ENCODE data around the gene ZNF784. TPM values are rescaled to one million over a fixed set of nuclear protein-coding genes. Genes with fewer than 3 reads are reported as not detected.
A peak's percentile ranks its signal among the peaks of the same experiment; 100 is the strongest.

The ZNF784 gene, protein sequence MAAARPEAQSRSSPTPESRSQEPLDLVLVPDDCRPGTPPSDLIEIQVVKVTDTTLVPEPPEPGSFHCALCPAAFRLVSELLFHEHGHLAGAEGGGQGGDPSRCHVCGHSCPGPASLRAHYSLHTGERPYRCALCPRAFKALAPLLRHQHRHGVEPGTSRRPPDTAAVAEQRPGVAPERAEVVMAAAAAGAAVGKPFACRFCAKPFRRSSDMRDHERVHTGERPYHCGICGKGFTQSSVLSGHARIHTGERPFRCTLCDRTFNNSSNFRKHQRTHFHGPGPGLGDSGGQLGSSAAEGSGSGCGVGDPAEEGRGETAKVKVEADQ
- total RNA-seq, result 4.5 TPM

DNA sequence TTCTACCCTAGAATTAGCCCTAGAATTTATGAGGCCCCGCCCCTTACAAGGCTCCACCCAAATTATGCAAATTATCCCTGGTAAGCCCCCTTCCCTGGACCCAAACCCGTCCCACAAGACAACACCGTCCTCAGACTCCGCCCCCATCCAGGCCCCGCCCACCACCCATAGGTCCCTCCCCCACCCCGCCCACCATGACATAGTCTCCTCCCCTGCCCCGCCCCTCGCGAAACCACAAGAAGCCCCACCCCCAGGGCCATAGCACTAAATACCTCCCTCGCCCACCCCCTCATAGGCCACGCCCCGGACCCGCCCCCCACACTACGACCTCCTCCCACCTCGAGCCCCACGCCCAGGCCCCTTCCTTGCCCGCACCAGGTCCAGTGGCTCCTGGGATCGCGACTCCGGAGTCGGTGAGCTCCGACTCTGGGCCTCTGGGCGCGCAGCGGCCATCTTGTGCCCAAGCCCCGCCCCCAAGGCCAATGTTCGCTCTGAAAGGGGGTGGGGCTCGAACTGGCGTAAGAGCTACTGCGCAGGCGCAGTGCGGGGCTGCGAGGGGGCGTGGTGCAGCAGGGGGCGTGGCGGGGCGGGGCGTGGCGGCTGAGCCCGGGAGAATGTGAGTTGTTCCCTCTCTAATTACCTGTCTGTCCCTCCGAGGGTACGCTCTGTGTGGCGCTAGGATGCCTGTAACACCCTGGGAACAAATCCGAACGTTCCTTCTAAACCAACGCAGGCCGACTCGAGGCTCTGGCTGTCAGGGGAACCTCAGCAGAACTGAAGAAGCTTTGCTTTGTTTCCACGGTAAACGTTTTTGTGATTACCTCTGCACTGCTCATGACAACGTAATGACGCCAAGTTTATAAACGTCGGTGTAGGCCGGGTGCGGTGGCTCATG, at the start of gene ZNF784:
TSS of gene ZNF784 (minus strand) at position 458 of the 895 bp plus-strand sequence. CDS start at position 453, 5 bp downstream.
- DNase-seq (ENCODE audit: low spot score in 2 of 2), result peak; percentile 95 to 97
- no peak for FAIRE-seq

DNA sequence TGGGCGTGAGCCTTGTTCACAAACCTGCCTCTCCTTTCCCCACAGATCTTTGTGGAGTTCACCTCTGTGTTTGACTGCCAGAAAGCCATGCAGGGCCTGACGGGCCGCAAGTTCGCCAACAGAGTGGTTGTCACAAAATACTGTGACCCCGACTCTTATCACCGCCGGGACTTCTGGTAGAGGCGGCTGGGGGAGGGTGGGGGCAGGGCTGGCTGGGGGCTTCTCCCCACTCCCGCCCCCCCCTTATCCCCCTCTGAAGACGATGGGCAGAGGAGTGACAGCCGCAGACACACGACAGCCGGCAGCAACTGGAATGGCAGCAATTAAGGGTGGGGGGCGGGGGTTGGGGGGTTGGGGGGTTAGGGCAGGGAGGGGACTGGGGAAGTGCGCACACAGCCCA, 49.5 kb upstream of the ZNF784 start:
- FAIRE-seq, result no peak
- DNase-seq (ENCODE audit: low spot score in 2 of 2), result no peak

DNA sequence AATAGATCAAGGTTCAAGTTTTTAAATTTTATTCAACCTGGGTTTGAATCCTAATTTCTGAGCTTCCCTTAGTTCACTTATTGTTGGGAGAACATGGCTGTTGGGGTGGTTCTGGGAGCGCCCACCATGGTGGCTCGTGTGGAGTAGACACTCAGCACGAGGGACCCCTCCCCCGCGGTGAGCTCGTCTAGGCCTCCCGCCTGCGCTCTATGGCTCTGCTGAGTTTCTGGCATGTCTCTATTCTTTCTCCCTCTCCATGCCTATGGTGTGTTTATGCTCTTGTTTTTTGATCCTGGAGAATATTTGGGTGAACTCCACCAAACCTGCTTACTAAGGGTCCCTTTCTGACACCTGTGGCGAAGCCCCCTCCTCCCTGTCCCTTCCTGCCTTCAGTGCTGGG, 49.1 kb upstream of the ZNF784 start:
- DNase-seq (ENCODE audit: low spot score in 2 of 2) (no peak), FAIRE-seq (no peak)

DNA sequence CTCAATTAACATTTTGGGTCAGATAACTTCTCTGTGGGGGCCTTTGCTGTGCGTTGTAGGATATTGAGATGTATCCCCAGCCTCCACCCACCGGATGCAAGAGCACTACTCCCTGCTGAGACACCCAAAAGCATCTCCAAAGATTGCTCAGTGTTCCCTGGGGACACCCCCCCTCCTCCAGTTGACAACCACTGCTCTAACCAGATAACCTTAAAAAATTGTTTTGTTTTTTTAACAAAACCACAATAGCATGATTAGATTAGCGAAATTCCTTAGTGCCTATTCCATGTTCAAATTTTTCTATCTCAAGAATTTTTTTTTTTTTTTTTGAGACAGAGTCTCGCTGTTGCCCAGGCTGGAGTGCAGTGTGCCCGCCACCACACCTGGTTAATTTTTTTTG, 48.1 kb upstream of the ZNF784 start:
- DNase-seq (ENCODE audit: low spot score in 2 of 2), result no peak
- FAIRE-seq, result no peak

DNA sequence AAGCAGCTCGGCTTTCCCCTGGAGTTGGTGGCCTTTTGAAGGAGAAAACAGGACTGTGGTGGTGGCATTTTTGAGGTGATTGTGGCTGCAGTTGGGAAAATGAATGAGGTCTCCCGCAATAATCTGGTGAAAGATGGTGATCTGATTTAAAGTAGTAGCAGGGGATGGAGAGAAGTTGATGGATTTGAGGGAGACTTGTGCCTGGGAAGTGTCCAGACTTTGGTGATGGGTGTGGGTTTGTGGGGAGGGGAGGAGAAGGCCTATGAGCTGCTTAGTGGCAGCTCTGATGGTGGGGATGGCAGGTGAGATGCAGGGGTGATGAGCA, 46.6 kb upstream of the ZNF784 start:
- FAIRE-seq, result no peak

DNA sequence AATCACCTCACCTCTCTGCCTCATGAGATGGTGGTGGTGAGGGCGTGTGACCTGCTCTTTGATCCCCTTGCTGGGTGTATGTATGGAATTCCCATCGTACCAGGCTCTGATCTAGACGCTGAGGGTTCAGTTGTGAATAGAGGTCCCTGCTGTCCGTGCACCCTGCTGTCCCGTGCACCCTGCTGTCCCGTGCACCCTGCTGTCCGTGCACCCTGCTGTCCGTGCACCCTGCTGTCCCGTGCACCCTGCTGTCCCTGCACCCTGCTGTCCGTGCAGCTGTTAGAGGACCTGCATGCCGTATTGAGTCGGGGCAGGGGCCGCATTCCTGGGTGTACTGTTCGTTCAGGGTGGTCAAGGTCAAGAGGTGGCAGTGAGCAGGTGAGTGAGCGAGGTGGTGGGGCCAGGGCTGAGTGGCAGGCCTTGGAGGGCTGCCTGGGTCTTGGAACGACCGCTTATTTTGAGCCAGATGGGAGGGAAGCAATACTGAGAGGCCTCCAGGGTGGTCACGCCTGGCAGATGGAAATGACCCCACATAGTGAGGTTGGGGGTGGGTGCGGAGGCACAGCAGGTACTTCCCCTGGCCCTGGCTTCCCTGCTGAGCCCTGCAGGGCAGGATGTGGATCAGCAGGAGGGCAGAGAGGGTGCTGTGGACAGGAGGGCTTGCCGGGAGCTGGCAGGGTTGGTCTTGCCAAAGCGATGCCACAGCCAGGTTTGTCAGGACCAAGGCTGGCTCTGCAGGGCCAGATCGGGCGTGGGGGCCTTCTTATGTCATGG, 46.1 kb upstream of the ZNF784 start:
- FAIRE-seq, result no peak
- no peak for DNase-seq (ENCODE audit: low spot score in 2 of 2)

More for the DNA sequence above, 46.6 kb upstream of the ZNF784 start:
- DNase-seq (ENCODE audit: low spot score in 2 of 2), result no peak

DNA sequence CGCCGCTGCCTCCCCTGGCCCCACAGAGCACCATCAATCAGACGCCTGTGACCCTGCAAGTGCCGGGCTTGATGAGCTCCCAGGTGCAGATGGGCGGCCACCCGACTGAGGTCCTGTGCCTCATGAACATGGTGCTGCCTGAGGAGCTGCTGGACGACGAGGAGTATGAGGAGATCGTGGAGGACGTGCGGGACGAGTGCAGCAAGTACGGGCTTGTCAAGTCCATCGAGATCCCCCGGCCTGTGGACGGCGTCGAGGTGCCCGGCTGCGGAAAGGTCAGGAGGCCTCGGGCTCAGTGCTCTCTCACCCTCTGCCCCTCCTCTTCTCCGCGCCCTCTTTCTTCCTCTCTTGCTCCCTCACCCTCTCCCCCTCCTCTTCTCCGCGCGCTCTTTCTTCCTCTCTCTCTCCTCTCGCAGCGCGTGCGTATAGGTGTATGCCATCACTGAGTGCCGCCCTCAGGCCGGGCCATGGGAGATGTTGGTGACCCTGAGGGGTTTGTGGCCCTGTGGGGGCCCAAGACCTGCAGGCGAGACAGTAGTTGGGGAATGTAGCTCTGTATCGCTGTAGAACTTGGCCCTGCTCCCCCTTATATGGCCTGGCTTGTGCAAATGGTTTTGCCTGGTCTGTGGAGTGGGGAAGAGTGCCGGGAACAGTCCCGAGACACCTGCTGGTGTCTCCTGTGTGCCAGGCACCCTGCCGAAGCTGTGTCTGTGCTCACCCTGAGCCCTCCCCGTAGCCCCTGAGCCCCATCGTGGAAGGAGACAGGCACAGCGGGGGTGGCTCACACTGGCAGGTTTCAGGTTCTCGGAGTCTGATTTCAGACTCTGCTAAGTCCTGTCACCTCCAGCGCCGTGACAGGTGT, 45.3 kb upstream of the ZNF784 start:
- DNase-seq (ENCODE audit: low spot score in 2 of 2) (no peak), FAIRE-seq (no peak)

DNA sequence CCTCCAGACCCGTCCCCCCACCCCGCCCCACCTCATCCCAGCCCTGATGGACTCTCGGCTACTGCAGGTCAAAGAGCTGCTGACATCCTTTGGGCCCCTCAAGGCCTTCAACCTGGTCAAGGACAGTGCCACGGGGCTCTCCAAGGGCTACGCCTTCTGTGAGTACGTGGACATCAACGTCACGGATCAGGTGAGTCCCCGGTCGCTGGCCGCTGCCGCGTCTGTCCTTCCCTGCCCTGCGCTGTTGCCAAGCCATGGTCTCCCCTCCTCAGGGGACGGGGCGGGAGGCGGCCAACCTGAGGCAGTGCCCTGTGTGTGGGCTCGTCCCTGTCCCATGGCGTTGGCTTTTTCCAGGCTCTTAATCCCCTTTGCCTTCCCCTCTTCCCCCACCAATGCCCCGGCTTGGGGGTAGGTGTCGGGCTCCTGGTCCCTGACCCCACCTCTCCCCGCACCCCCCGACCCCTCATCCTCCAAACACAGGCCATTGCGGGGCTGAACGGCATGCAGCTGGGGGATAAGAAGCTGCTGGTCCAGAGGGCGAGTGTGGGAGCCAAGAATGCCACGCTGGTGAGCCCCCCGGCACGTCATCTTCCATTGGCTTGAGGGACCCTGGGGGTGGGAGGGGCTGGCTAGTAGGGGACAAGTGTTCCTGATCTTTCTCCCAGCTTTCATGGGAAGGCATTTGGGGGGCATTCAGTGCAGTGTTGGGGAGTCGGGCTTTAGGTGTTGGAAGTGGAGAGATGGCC, 44.4 kb upstream of the ZNF784 start:
- FAIRE-seq, result no peak
- DNase-seq (ENCODE audit: low spot score in 2 of 2), result no peak

DNA sequence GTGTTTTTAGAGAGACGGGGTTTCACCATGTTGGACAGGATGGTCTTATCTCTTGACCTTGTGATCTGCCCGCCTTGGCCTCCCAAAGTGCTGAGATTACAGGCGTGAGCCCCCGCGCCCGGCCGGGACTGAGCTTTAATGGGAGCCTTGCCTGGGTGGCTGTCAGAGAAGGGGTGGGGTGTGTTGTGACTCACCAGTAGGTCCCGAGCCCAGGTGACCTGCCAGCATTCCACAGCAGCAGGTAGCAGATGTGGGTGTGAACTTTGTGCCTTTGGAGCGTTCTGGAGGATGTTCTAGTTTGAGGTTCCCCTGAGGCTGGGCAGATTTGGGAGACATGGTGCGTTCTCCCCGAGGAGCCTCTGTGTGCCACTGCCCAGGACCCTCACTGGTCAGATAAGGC, 43.6 kb upstream of the ZNF784 start:
- FAIRE-seq, result no peak

DNA sequence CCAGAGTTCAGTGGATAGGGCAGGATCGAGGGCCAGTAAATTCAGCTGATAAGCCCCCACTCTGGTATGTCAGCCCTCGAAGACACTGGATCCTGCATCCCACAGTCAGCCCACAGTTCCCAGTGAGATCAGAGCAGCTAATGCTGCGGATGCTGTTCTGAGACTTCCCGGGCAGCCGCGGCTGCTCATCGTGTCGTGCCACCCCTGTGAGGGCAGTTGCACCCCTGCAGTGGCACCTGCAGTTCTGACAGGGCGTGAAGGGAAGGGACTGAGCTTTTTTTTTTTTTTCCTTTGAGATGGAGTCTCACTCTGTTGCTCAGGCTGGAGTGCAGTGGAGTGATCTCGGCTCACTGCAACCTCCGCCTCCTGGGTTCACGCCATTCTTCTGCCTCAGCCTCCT, 43.1 kb upstream of the ZNF784 start:
- DNase-seq (ENCODE audit: low spot score in 2 of 2), result no peak

More for the DNA sequence above, 43.6 kb upstream of the ZNF784 start:
- DNase-seq (ENCODE audit: low spot score in 2 of 2), result no peak

DNA sequence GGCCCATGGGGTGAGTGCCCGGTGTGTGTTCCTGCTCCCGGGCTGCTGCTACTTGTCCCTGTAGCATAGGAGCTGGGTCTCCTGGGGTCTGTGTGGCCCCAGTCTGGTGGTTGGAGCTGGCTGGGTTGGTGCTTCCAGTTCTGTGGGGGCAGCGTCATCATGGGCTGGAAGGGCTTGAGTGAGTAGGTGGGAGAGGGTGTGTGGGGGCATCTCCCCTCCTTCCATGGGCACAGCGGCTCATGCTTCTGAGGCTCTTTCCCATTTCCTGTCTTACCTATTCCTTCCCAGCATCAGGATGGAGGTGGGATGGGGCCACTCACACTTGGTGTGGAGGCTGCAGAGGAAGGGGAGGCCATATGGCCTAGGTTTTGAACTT, 42.6 kb upstream of the ZNF784 start:
- FAIRE-seq (no peak), DNase-seq (ENCODE audit: low spot score in 2 of 2) (no peak)

More for the DNA sequence above, 43.1 kb upstream of the ZNF784 start:
- FAIRE-seq, result no peak

DNA sequence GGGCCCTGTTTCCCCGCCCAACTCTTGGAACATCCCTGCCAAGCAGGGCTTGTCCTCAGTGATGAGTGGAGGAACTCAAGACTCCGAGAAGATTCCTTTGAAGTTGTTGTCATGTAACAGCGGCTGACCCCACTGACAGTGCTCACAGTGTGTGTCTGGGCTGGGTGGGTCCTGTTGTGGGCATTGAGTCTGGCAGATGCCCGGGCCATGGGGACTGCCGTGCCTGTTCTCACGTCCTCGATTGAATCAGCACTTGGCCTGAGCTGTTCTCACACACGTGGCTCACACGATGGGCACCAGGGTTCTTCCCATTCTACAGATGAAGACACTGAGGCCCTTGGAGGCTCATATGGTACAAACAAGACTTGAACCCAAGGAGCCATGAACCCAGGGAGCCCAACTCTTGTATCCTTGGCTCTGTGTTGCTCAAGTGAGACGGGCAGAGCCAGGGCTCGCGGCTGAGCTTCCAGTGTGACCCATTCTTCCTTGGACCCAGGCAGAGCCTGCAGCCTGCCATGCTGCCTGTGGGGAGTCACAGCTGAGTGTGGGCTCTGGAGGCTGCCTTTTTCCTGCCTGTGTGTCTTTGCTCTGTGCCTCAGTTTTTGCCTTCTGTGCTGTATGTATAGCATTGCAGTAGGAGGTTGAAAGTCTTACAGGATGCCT, 42.1 kb upstream of the ZNF784 start:
- FAIRE-seq, result no peak

DNA sequence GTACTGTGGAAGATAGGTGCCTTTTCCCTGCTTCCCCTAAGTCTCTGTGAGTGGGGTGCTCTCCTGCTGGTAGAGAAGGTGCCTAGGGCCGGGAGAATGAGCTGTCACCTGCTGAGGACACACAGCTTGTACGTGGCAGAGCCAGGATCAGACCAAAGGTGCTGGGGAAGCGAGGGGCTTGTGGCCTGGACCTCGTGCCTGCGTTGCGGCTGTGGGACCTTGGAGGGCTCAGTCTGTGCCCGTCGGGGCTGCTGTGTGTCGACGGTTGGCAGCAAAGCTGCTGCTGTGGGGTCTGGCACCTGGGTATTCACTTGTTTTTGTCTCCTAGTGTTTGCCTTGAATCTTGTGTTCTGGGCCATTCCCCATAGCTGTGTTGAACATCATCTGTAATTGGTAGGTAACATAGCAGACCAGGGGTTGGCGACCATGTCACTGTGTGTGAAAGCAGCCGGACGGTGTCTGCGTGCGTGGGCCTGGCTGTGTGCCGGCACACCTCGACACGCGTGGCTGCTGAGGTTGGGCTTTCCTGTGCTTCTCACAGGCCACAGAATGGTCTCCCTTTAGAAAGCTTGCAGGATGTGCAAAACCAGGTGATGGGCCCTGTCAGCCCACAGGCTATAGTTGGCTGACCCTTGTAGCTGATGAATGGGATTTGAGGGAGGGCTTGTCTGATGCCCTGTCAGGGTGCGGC, 39.6 kb upstream of the ZNF784 start:
- FAIRE-seq (no peak), DNase-seq (ENCODE audit: low spot score in 2 of 2) (no peak)

More for the DNA sequence above, 42.1 kb upstream of the ZNF784 start:
- no peak for DNase-seq (ENCODE audit: low spot score in 2 of 2)

DNA sequence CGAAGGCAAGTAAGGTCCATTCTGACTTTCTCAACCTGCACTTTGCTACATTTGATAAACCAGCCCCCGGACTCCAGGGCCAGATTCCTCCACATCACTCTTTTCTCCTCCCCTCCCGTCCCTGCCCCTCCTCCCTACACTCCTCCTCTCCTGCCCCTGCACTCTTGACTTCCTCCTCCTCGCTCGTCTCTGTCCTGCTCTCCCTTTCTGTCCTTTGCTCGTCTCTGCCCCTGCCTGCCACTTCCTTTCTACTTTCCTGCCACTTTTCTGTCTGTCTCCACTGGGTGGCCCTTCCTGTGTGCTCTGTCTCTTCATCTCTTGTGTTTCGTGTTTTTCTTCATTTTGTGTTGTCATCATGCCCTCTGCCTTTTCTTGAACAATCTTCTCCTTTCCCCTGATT, 37.5 kb upstream of the ZNF784 start:
- DNase-seq (ENCODE audit: low spot score in 2 of 2) (no peak), FAIRE-seq (no peak)

DNA sequence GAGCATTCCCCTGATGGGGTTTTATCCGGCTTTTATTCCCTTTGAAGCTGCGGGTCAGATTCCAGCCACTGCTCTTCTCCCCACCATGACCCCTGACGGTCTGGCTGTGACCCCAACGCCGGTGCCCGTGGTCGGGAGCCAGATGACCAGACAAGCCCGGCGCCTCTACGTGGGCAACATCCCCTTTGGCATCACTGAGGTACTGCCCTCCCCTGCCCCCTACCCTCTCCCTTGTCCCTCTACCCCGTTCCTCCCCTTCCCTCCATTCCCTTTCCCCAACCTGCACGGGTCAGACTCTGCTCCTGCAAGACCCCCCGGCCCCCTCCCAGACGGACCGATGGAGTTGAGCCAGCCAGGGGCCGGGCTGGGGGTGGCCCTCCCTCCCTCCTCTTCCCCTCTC, 36.6 kb upstream of the ZNF784 start:
- FAIRE-seq (no peak), DNase-seq (ENCODE audit: low spot score in 2 of 2) (no peak)

DNA sequence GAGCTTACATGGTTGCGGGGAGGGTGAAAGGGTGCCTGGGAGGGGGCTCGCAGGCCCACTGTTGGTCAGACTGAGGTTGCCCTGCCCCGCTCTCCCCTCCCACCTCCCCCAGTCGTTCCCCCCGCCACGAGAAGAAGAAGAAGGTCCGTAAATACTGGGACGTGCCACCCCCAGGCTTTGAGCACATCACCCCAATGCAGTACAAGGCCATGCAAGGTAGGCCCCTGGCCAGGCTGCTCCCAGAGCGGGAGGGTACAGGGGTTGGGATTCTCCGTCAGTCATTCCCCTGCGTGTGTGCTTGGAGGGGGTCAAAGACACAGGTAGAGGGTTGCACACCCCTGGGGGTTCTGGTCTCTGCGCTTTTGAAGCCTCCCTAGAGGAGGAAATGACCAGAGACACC, 36.0 kb upstream of the ZNF784 start:
- no peak for DNase-seq (ENCODE audit: low spot score in 2 of 2)
- FAIRE-seq, result no peak

DNA sequence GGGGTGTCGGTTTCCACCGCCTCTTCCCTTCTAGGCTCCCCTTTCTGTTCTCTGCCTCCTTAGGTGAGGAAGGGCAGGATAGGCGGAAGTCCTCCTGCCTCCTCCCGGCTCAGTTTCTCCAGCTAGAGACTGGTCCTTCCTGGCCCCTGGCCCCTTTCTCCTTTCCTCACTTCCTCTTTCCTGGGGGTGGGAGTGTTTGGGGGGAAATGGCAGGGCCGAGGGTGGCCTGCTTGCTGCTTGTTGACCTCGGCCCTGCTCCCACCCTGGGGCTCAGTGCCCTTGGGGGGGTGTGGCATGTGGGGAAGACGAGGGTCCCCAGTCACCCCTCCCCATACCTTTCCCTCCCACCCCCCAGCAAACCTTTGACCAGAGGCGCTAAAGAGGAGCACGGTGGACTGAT, 35.5 kb upstream of the ZNF784 start:
- no peak for FAIRE-seq
- DNase-seq (ENCODE audit: low spot score in 2 of 2), result no peak

DNA sequence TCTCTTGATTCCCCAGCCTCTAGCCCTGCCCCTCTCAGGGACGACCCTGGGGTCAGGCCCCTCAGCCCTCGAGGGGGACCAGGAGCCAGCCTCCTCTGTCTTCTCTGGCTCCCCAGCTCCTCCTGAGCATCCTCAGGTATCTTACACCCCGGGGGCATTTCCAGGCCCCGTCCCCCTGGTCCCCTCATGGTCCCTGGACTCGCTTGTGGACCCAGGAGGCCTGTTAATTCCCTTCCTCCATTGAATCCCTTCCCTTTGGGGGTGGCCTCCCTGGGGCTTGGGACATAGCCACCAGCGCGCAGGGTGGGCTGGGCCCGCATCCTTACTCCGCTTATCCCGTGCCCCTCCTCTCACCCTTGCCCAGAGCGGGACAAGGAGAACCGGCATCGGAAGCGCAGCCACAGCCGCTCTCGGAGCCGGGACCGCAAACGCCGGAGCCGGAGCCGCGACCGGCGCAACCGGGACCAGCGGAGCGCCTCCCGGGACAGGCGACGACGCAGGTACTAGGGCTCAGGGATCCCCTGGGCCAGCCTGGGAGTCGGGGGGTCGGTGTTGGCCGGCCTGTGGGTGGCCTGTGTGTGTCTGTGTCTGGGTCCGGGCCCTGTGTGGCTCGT, 34.6 kb upstream of the ZNF784 start:
- no peak for DNase-seq (ENCODE audit: low spot score in 2 of 2)
- no peak for FAIRE-seq
